ENCODE results near the gene TMPRSS6. TPM values are rescaled to one million over a fixed set of nuclear protein-coding genes. Genes with fewer than 3 reads are reported as not detected.

The TMPRSS6 gene
- total RNA-seq, 1 experiment from 2014 or later, result 0.39 TPM

GRCh38 chr22:37121887-37122591, 12.5 kb upstream of the TMPRSS6 start:
- Histone ChIP-seq H2AFZ (ENCODE audit: low read depth, low read length, poor library complexity, severe bottlenecking) (no peak overlapping the region), H3K4me3 (replicated peaks in 1 of 2; ENCODE audit: low read depth in 1 of 2, low read length in 2 of 2) (no peak overlapping the region)
- intact Hi-C loops (cut with micrococcal nuclease), result no loop called here

GRCh38 chr22:37120569-37121340, 11.2 kb upstream of the TMPRSS6 start:
- Histone ChIP-seq H3K4me1 (ENCODE audit: control insufficient read depth in 1 of 2, insufficient read depth in 2 of 2, low read length in 2 of 2) (peaks cover 0 to 18% of the 10 kb centered on the region in 2 experiments; a peak in 2 of 4 replicates), H3K9me2 (ENCODE audit: insufficient read depth) (no peaks in the 10 kb centered on the region), H4K20me1 (ENCODE audit: insufficient read depth) (no peaks in the 10 kb centered on the region), H3K27me3 (ENCODE audit: insufficient read depth, low read length) (no peaks in the 10 kb centered on the region), H3K9ac (ENCODE audit: low read length) (no peak overlapping the region), H3K9me3 (ENCODE audit: control insufficient read depth in 1 of 2, insufficient read depth in 1 of 2, low read depth in 1 of 2, low read length in 2 of 2) (no peaks in the 10 kb centered on the region), H3K4me3 (replicated peaks in 1 of 2; ENCODE audit: low read depth in 1 of 2, low read length in 2 of 2) (no peak overlapping the region), H3K79me2 (ENCODE audit: insufficient read depth, low read length) (no peaks in the 10 kb centered on the region), H3K36me3 (ENCODE audit: control insufficient read depth in 1 of 2, insufficient read depth in 2 of 2, low read length in 2 of 2) (no peaks in the 10 kb centered on the region), H3K27ac (ENCODE audit: low read depth, low read length) (no peak overlapping the region), H2AFZ (ENCODE audit: low read depth, low read length, poor library complexity, severe bottlenecking) (no peak overlapping the region), H3K4me2 (ENCODE audit: low read length) (no peak overlapping the region)
- ChIA-PET CTCF (no interaction called here), POLR2A (no interaction called here), RAD21 (ENCODE audit: low non-redundant PET in 1 of 2, low total read pairs in 2 of 2, uncharacterized antibody in 2 of 2, unreplicated experiment in 2 of 2) (no interaction called here)
- BruUV-seq (replicated peaks), result no TSS peak
- TF ChIP-seq ZNF274 (IDR thresholded peaks at IDR 0.05; ENCODE audit: low read depth, low read length), result no peak
- TF ChIP-seq MAX (IDR thresholded peaks at IDR 0.05), result no peak
- no peak for TF ChIP-seq YY1 (IDR thresholded peaks at IDR 0.05; ENCODE audit: extremely low read depth, insufficient replicate concordance, low read depth, low read length)
- TF ChIP-seq SRF (IDR thresholded peaks at IDR 0.05; ENCODE audit: low read depth), result no peak
- no peak for TF ChIP-seq ZFX (IDR thresholded peaks at IDR 0.05)
- TF ChIP-seq JUND (IDR thresholded peaks at IDR 0.05), result no peak
- no peak for TF ChIP-seq ZBTB33 (IDR thresholded peaks at IDR 0.05; ENCODE audit: extremely low read depth, insufficient replicate concordance, low read length)
- TF ChIP-seq ELF1 (IDR thresholded peaks at IDR 0.05; ENCODE audit: borderline replicate concordance, low read depth), result no peak
- no peak for TF ChIP-seq EZH2phosphoT487 (IDR thresholded peaks at IDR 0.05; ENCODE audit: borderline replicate concordance)
- no peak for TF ChIP-seq SP1 (IDR thresholded peaks at IDR 0.05; ENCODE audit: low read depth)
- intact Hi-C loops (cut with micrococcal nuclease), result no loop called here
- DNase-seq (ENCODE audit: low read depth, low spot score) (no peak), ATAC-seq (no peak)

More at GRCh38 chr22:37121887-37122591, 12.5 kb upstream of the TMPRSS6 start:
- H3K9me3 ChIP-seq (ENCODE audit: control insufficient read depth in 1 of 2, insufficient read depth in 1 of 2, low read depth in 1 of 2, low read length in 2 of 2), result no peaks in the 10 kb centered on the region
- BruUV-seq (replicated peaks), result no TSS peak
- H3K79me2 ChIP-seq (ENCODE audit: insufficient read depth, low read length), result no peaks in the 10 kb centered on the region
- DNase-seq (ENCODE audit: low read depth, low spot score) (no peak), ATAC-seq (peak; percentile 37)
- H3K4me1 ChIP-seq (ENCODE audit: control insufficient read depth in 1 of 2, insufficient read depth in 2 of 2, low read length in 2 of 2), result peaks cover 0 to 23% of the 10 kb centered on the region in 2 experiments; a peak in 2 of 4 replicates
- RAD21 ChIA-PET (ENCODE audit: low non-redundant PET in 1 of 2, low total read pairs in 2 of 2, uncharacterized antibody in 2 of 2, unreplicated experiment in 2 of 2), result no interaction called here
- no peaks in the 10 kb centered on the region for H3K9me2 ChIP-seq (ENCODE audit: insufficient read depth)
- POLR2A ChIA-PET, result no interaction called here
- CTCF ChIA-PET, result interaction anchor here (0.7 kb wide), 1 partner anchor 44 kb away, joined by 3 read pairs; no protein-coding TSS in a partner anchor
- H3K4me2 ChIP-seq (ENCODE audit: low read length), result no peak overlapping the region
- H3K27ac ChIP-seq (ENCODE audit: low read depth, low read length), result no peak overlapping the region
- no peak overlapping the region for H3K9ac ChIP-seq (ENCODE audit: low read length)
- H3K27me3 ChIP-seq (ENCODE audit: insufficient read depth, low read length), result no peaks in the 10 kb centered on the region
- TF ChIP-seq ATF3 (IDR thresholded peaks at IDR 0.05), result no peak
- H4K20me1 ChIP-seq (ENCODE audit: insufficient read depth), result no peaks in the 10 kb centered on the region
- H3K36me3 ChIP-seq (ENCODE audit: control insufficient read depth in 1 of 2, insufficient read depth in 2 of 2, low read length in 2 of 2), result no peaks in the 10 kb centered on the region

Data from HCT116 (cell line).